CD4-positive, alpha-beta T cell (primary cell): ENCODE data around the gene EIF1AX. TPM values are rescaled to one million over a fixed set of nuclear protein-coding genes. Genes with fewer than 3 reads are reported as not detected.

Experiments used
- ATAC-seq: fragments of 200-7000 bp; cut with Tn5 transposase; one replicate; pipeline ENCODE4 v1.10.0; 2022; ENCODE audit warnings: mild to moderate bottlenecking; ENCODE audit not compliant: poor library complexity
- CTCF ChIA-PET: fragments of 350-600 bp; sonication (Branson Sonifier 250); formaldehyde crosslinking; loops from one replicate; lab custom pipeline; 2021; ENCODE audit warnings: antibody characterized with exemption, inconsistent platforms; lab: Charles Lee
- POLR2A ChIA-PET: fragments of 350-600 bp; sonication (Branson Sonifier 250); formaldehyde crosslinking; loops from one replicate; lab custom pipeline; 2021; ENCODE audit warnings: antibody characterized with exemption, inconsistent platforms; lab: Charles Lee
- DNase-seq, 14 experiments: peaks; one replicate each; pipeline ENCODE4 v3.0.0-alpha.2; 2013 to 2020; ENCODE audit warnings: mixed read lengths in 2 of 14
- H3K27ac ChIP-seq, 2 donors: one replicate each; pipeline versions ENCODE4 v1.5.1 to v1.7.0; 2013; ENCODE audit warnings: low read length in 2 of 2, low read depth in 1 of 2, mild to moderate bottlenecking in 1 of 2
- H3K27me3 ChIP-seq, 2 experiments: 1 replicate in 1 of 2; 2 replicates in 1 of 2; pipeline versions ENCODE4 v1.6.1 to v1.7.0; 2013; ENCODE audit warnings: low read length in 2 of 2, control low read depth in 1 of 2, mild to moderate bottlenecking in 1 of 2, moderate library complexity in 1 of 2; ENCODE audit not compliant: insufficient read depth in 2 of 2, control insufficient read depth in 1 of 2
- H3K36me3 ChIP-seq: one replicate; pipeline ENCODE4 v1.6.1; 2013; ENCODE audit warnings: low read length, control low read depth; ENCODE audit not compliant: insufficient read depth
- H3K4me1 ChIP-seq: one replicate; pipeline ENCODE4 v1.6.1; 2013; ENCODE audit warnings: low read length, control low read depth; ENCODE audit not compliant: insufficient read depth
- H3K4me3 ChIP-seq: one replicate; pipeline ENCODE4 v1.5.1; 2013; ENCODE audit warnings: mild to moderate bottlenecking, low read length, moderate library complexity
- H3K9me3 ChIP-seq, 2 experiments: 1 replicate in 1 of 2; 2 replicates in 1 of 2; pipeline versions ENCODE4 v1.6.1 to v1.7.0; 2013; ENCODE audit warnings: low read length in 2 of 2, mild to moderate bottlenecking in 2 of 2, control low read depth in 1 of 2, moderate library complexity in 1 of 2; ENCODE audit not compliant: control insufficient read depth in 1 of 2, insufficient read depth in 1 of 2
- H3K27ac Mint-ChIP-seq: one replicate; pipeline ENCODE4 v1.8.0; 2020; ENCODE audit warnings: mixed read lengths
- H3K27me3 Mint-ChIP-seq: one replicate; pipeline ENCODE4 v1.8.0; 2021; ENCODE audit warnings: mixed read lengths
- H3K36me3 Mint-ChIP-seq: one replicate; pipeline ENCODE4 v1.8.0; 2021; ENCODE audit warnings: low read depth, mixed read lengths
- H3K4me1 Mint-ChIP-seq: one replicate; pipeline ENCODE4 v1.8.0; 2021; ENCODE audit warnings: low read depth, mixed read lengths
- H3K4me3 Mint-ChIP-seq: one replicate; pipeline ENCODE4 v1.8.0; 2020; ENCODE audit warnings: mild to moderate bottlenecking, mixed read lengths
- H3K9me3 Mint-ChIP-seq: one replicate; pipeline ENCODE4 v1.8.0; 2020; ENCODE audit warnings: mixed read lengths
- intact Hi-C, 2 experiments: fragments of 100-400 bp; cut with DNase I in 1 of 2; cut with micrococcal nuclease in 1 of 2; formaldehyde crosslinking; loops; one replicate each; pipeline versions ENCODE4 v1.15.1 to v1.9.0; 2023 to 2025; cut with DNase I, micrococcal nuclease
- polyA plus RNA-seq, 2 donors: library from polyadenylated mRNA; unstranded; fragments of 120-200 nt; gene quantifications; one replicate each; pipeline ENCODE4 v1.2.1, GENCODE V29; 2013
- total RNA-seq, 174 experiments: library from RNA in 2 of 174; stranded (reverse) in 2 of 174; gene quantifications; one replicate each; pipeline ENCODE4 v1.2.3 and lab custom pipeline; 2021 to 2026
- TF ChIP-seq, protein P1 (sequence below): fragments of 200-600 bp; IDR thresholded peaks from one replicate; pipeline ENCODE4 v1.8.0; 2022; ENCODE audit warnings: antibody characterized with exemption, mild to moderate bottlenecking

EIF1AX gene, protein sequence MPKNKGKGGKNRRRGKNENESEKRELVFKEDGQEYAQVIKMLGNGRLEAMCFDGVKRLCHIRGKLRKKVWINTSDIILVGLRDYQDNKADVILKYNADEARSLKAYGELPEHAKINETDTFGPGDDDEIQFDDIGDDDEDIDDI
- total RNA-seq (10 to 100 TPM; 56.1 to 62.5 TPM), total RNA-seq (lab: John Stamatoyannopoulos, UW) (45.3 to 372 (median 154) reads per million in 172 experiments)
- 33.9 TPM for polyA plus RNA-seq (2013, experiment 1 of 2)
- 40.7 TPM for polyA plus RNA-seq (2013, experiment 2 of 2)

DNA sequence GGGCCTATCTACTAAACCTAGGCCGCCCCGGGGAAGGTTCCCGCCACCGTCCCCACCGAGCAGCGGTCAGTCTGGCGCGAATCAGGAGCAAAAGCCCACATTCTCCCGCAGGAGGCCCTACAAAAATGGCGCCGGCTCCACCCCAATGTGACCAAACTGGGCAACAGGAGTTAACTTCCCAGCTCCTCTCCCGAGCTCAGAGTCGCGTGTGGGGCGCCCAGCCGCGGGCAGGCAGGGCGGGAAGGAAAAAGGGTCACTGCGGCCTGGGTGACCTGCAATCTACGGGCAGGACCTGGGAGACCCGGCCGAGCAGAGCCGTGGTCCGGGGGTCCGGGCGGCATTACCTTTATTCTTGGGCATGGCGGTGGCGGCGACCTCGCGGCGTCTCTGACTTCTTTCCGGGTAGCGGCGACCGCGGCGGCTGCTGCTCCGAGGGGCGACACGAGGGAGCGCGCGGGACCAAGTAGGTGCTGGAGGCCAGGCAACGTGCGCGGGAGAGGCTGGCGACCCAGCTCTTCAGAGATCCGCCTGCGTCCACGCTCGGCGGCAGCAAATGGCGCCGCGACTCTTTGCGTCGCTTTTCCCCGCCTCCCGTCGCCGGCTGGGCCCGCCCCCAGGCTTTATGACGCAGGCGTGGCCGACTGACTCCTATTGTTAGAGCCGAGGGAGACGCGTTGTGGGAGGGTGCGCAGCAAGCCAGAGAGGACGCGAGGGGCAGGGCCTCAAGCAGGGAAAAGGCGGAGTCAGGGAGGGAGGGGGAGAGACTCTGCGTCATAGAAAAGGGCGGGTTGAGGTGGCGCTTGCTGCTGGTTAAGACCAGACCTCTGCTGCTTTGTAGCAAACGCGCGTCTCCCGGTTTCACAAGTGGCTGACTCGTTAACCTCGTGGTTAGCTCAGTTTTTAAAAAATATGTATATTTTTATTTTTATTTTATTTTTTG, at the start of gene EIF1AX:
Gene EIF1AX, minus strand, starts transcription at position 558 of the 940 bp plus-strand sequence. Its CDS starts 198 bp downstream, at position 360.
- peak within 1 kb of the TSS; percentile 92 for H3K4me3 ChIP-seq
- peak; percentile 98 for ATAC-seq
- ChIA-PET POLR2A (interaction anchor here (0.7 to 2.0 kb wide), 7 partner anchors 13 to 271 kb away, joined by 3 to 5 read pairs (median 3); partner anchors contain the start of gene RPS6KA3), CTCF (interaction anchor here (0.6 to 1.3 kb wide), 2 partner anchors 12 to 808 kb away, joined by 4 read pairs; no protein-coding TSS in a partner anchor)
- peak; percentile 89 to 99 (median 96) for DNase-seq
- Mint-ChIP-seq H3K36me3 (peaks cover 27% of the 10 kb centered on the region), H3K4me1 (peaks cover 33% of the 10 kb centered on the region), H3K27ac (peak within 1 kb of the TSS; percentile 88), H3K27me3 (no peaks in the 10 kb centered on the region), H3K4me3 (peak within 1 kb of the TSS; percentile 85), H3K9me3 (no peaks in the 10 kb centered on the region)
- intact Hi-C loops, result loop anchor here in 1 of 2 experiments (2.0 kb wide), 1 partner anchor 123 kb away; no protein-coding TSS in a partner anchor
- no peaks in the 10 kb centered on the region for H3K27me3 ChIP-seq
- no peaks in the 10 kb centered on the region for H3K9me3 ChIP-seq
- TF ChIP-seq, protein P1, sequence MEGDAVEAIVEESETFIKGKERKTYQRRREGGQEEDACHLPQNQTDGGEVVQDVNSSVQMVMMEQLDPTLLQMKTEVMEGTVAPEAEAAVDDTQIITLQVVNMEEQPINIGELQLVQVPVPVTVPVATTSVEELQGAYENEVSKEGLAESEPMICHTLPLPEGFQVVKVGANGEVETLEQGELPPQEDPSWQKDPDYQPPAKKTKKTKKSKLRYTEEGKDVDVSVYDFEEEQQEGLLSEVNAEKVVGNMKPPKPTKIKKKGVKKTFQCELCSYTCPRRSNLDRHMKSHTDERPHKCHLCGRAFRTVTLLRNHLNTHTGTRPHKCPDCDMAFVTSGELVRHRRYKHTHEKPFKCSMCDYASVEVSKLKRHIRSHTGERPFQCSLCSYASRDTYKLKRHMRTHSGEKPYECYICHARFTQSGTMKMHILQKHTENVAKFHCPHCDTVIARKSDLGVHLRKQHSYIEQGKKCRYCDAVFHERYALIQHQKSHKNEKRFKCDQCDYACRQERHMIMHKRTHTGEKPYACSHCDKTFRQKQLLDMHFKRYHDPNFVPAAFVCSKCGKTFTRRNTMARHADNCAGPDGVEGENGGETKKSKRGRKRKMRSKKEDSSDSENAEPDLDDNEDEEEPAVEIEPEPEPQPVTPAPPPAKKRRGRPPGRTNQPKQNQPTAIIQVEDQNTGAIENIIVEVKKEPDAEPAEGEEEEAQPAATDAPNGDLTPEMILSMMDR, result no peak
- H3K4me1 ChIP-seq, result peaks cover 13% of the 10 kb centered on the region
- H3K36me3 ChIP-seq, result peaks cover 12% of the 10 kb centered on the region
- peak within 1 kb of the TSS; percentile 64 to 75 for H3K27ac ChIP-seq

DNA sequence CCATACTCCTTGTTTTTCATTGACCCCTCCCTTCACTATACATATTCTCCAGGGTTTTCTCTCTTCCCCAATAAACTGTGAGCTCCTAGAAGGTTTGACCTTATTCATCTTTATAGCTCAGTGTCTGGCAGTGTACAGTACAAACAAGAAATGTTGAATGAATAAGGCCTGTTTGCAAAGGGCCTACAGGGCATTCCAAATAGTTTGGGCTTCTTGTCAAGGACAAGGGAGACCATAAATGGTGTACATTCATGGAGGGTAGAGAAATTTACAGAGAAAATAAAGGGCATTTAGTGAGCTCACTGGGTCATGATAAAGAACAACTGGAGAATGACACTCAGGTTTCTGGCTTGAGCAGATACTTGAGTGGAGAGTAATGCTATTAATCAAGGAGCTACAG, 47.5 kb upstream of the EIF1AX start:
- ChIA-PET CTCF (interaction anchor here (1.5 kb wide), 1 partner anchor 11 kb away, joined by 6 read pairs; no protein-coding TSS in a partner anchor), POLR2A (no interaction called here)
- no peaks in the 10 kb centered on the region for H3K4me1 Mint-ChIP-seq
- no peak overlapping the region for H3K27ac ChIP-seq
- no peak overlapping the region for H3K4me3 Mint-ChIP-seq
- peaks cover 45% of the 10 kb centered on the region for H3K36me3 ChIP-seq
- no peaks in the 10 kb centered on the region for H3K9me3 ChIP-seq
- no peaks in the 10 kb centered on the region for H3K4me1 ChIP-seq
- H3K27me3 Mint-ChIP-seq, result no peaks in the 10 kb centered on the region
- TF ChIP-seq, protein P1, result no peak
- ATAC-seq, result no peak
- H3K36me3 Mint-ChIP-seq, result peaks cover 46% of the 10 kb centered on the region
- no peaks in the 10 kb centered on the region for H3K9me3 Mint-ChIP-seq
- no peak for DNase-seq
- intact Hi-C loops, result no loop called here
- no peak overlapping the region for H3K4me3 ChIP-seq
- no peaks in the 10 kb centered on the region for H3K27me3 ChIP-seq
- H3K27ac Mint-ChIP-seq, result peak overlapping the region; percentile 70

- H3K4me3 Mint-ChIP-seq, result no peak overlapping the region
Measured at GRCh38 chrX:20181598-20182329, 40.1 kb upstream of the EIF1AX start.

More at GRCh38 chrX:20181598-20182329, 40.1 kb upstream of the EIF1AX start:
- ChIA-PET CTCF (no interaction called here), POLR2A (no interaction called here)
- Histone ChIP-seq H3K27ac (no peak overlapping the region), H3K9me3 (no peaks in the 10 kb centered on the region), H3K36me3 (peaks cover 42% of the 10 kb centered on the region), H3K27me3 (no peaks in the 10 kb centered on the region), H3K4me1 (no peaks in the 10 kb centered on the region), H3K4me3 (no peak overlapping the region)
- no peak for ATAC-seq
- peaks cover 32% of the 10 kb centered on the region for H3K4me1 Mint-ChIP-seq
- peak overlapping the region; percentile 81 for H3K27ac Mint-ChIP-seq
- H3K27me3 Mint-ChIP-seq, result no peaks in the 10 kb centered on the region
- intact Hi-C loops, result no loop called here
- TF ChIP-seq, protein P1, result no peak
- H3K9me3 Mint-ChIP-seq, result no peaks in the 10 kb centered on the region
- H3K36me3 Mint-ChIP-seq, result peaks cover 60% of the 10 kb centered on the region
- DNase-seq, result peak in 1 of 14 experiments; percentile 2
